ENCODE results near the gene ZKSCAN8.

- TF ChIP-seq EZH2 (IDR thresholded peaks at IDR 0.05; ENCODE audit: borderline replicate concordance) (no peak), CTCF (IDR thresholded peaks at IDR 0.05; ENCODE audit: poor library complexity) (no peak), EZH2phosphoT487 (IDR thresholded peaks at IDR 0.05; ENCODE audit: low read depth, severe bottlenecking, unreplicated experiment) (no peak)
Observed at GRCh38 chr6:28165563-28165962, 23.9 kb downstream of the ZKSCAN8 start.

Measured in hepatocyte (in vitro differentiated cells).